Sigmoid colon (tissue), 7 donors: ENCODE results near the gene NPFFR1. TPM values are rescaled to one million over a fixed set of nuclear protein-coding genes. Genes with fewer than 3 reads are reported as not detected.
"Not testable (repeated sequence)": the region's sequence is repeated elsewhere in the genome, so short reads cannot be mapped to it uniquely, and the experiment has no call there.

Experiments
- DNase-seq: peaks from one replicate; pipeline ENCODE4 v3.0.0-alpha.2; 2019
- H3K27ac ChIP-seq, 4 donors: fragments of 200-600 bp; sonication (generic); one replicate each; pipeline ENCODE4 v1.5.1; 2016 to 2019; ENCODE audit warnings: mild to moderate bottlenecking in 1 of 4
- H3K27me3 ChIP-seq, 3 donors: fragments of 200-600 bp; sonication (generic); one replicate each; pipeline ENCODE4 v1.5.1; 2019; ENCODE audit warnings: mild to moderate bottlenecking in 1 of 3
- H3K36me3 ChIP-seq, 4 donors: fragments of 200-600 bp; sonication (generic); one replicate each; pipeline ENCODE4 v1.5.1; 2016 to 2019
- H3K4me1 ChIP-seq, 4 donors: fragments of 200-600 bp; sonication (generic); one replicate each; pipeline ENCODE4 v1.5.1; 2017 to 2019
- H3K4me3 ChIP-seq, 4 donors: fragments of 200-600 bp; sonication (generic); one replicate each; pipeline ENCODE4 v1.5.1; 2017 to 2019; ENCODE audit warnings: mild to moderate bottlenecking in 2 of 4, moderate library complexity in 1 of 4
- H3K9me3 ChIP-seq, 4 donors: fragments of 200-600 bp in 3 of 4; sonication (generic) in 3 of 4; one replicate each; pipeline versions ENCODE4 v1.5.1 to v1.6.1; 2013 to 2019
- CTCF ChIP-seq, 4 experiments: fragments of 450-650 bp in 3 of 4; fragments of 200-600 bp in 1 of 4; IDR thresholded peaks; one replicate each; pipeline ENCODE4 v1.5.1; 2016 to 2019; ENCODE audit warnings: antibody characterized with exemption in 4 of 4, mild to moderate bottlenecking in 3 of 4, moderate library complexity in 2 of 4
- EP300 ChIP-seq, 4 donors: sonication (generic); formaldehyde crosslinking; IDR thresholded peaks; one replicate each; pipeline ENCODE4 v1.6.1; 2017; ENCODE audit warnings: antibody characterized with exemption in 4 of 4
- POLR2A ChIP-seq, 2 donors: fragments of 450-650 bp; IDR thresholded peaks; one replicate each; pipeline ENCODE4 v1.6.1; 2016; ENCODE audit warnings: antibody characterized with exemption in 2 of 2, mild to moderate bottlenecking in 2 of 2, moderate library complexity in 2 of 2
- POLR2AphosphoS5 ChIP-seq, 4 donors: sonication (generic); formaldehyde crosslinking; IDR thresholded peaks; one replicate each; pipeline ENCODE4 v1.6.1; 2017; ENCODE audit warnings: antibody characterized with exemption in 4 of 4
- WGBS, 2 donors: extraction: QIAGEN DNeasy Blood & Tissue Kit; methylation state at CpG; one replicate each; pipeline ENCODE4 v1.1.7; 2013; 5-methylcytosine and 5-hydroxymethylcytosine counted together
- intact Hi-C: fragments of 100-400 bp; cut with DNase I; formaldehyde crosslinking; loops from one replicate; pipeline ENCODE4 v1.15.1; 2023
- polyA plus RNA-seq, 3 donors: library from polyadenylated mRNA; stranded (reverse); fragments of 200-250 nt; gene quantifications; one replicate each; pipeline ENCODE4 v1.2.3, GENCODE V29; 2013
- total RNA-seq, 4 donors: library from RNA; depleted of rRNA; stranded (reverse); fragments of >200 nt; gene quantifications; one replicate each; pipeline ENCODE4 v1.1.0, GENCODE V29; 2016
- donor health status: healthy with polysubstance abuse.
- donor health status: Bipolar disorder and iron deficiency.
- donor health status: healthy.

Gene NPFFR1
- total and polyA plus RNA-seq, 7 donors = under 0.01 to 0.44 (median under 0.01) TPM; not detected in 4

DNA sequence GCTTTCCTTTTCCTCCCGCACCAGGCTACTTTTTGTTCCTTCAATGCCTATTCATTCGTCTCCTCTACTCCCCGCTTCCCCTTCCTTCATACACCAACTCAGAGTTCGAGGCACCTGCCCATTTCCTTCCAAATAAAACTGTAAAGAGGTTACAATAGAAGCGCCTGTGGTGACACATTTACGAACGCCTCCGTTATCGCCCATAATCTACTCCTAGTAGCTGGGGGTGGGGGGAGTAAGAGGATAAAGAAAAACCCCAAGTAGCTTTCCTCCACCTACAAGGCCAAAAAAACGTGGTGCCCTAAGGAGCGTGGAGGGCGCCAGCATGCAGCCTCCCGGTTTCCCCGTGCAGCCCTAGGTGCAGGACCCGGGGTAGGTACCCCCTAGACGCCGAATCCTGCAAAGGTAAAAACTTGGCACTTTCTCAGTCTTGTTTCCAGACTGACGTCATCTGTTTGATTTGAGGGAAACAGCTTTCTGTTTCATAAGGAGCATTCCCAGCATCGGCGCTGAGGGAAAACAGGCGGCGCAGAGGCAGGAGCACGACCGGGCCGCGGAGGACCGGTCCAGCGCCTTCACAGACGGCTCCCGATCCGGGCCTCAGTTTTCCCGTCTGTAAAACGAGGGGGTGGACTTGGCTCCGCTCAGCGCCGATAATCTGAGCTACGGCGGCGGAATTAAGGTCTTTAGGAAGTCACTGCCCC is 51.5 kb downstream of the NPFFR1 start:
- TF ChIP-seq CTCF (IDR thresholded peaks at IDR 0.05) = no peak
- TF ChIP-seq POLR2AphosphoS5 (IDR thresholded peaks at IDR 0.05) = peak; percentile 58 to 78 (median 72)
- TF ChIP-seq POLR2A (IDR thresholded peaks at IDR 0.05) = peak in 1 of 2 donors; percentile 61
- TF ChIP-seq EP300 (IDR thresholded peaks at IDR 0.05) = no peak
- whole genome bisulfite sequencing, 2 donors = 1 to 3% methylated on average over 39 of the region's 39 CpGs
- H3K4me3 ChIP-seq = peak overlapping the region; percentile 61 to 89 (median 77)
- intact Hi-C loops = no loop called here
- peaks cover 0 to 48% (median 32%) of the 10 kb centered on the region in 4 donors for H3K4me1 ChIP-seq
- no peaks in the 10 kb centered on the region for H3K36me3 ChIP-seq
- peak; percentile 80 for DNase-seq
- no peaks in the 10 kb centered on the region for H3K27me3 ChIP-seq
- H3K27ac ChIP-seq = peak overlapping the region; percentile 79 to 84 (median 80)
- no peaks in the 10 kb centered on the region for H3K9me3 ChIP-seq

DNA sequence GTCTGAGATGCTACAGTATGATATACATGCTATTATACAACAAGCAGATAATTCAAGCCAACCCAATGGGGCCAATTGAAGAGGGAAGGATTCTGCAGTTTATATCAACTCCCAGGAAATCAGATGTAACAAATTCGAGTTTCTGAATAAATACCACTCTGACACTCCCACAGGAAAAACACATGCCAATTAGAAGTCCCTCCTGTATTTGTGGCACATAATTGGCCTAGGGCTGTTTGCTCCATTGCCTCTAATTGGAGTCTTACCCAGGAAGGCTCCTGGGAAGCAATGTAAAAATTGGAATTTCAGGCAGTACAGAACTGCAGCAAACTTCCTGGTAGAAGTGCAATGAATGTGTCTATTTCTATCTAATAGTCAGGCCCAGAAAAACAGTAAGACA is 55.3 kb downstream of the NPFFR1 start:
- 11 to 43% methylated on average over 1 of the region's 1 CpG for WGBS, 2 donors
- H3K27ac ChIP-seq = peak overlapping the region in 3 of 4 donors; percentile 39 to 64 (median 64)
- intact Hi-C loops = loop anchor here (5.0 to 10.0 kb wide), 2 partner anchors 229 to 316 kb away; no protein-coding TSS in a partner anchor
- H3K36me3 ChIP-seq = no peaks in the 10 kb centered on the region
- no peaks in the 10 kb centered on the region for H3K9me3 ChIP-seq
- peaks cover 0 to 46% (median 29%) of the 10 kb centered on the region in 4 donors for H3K4me1 ChIP-seq
- H3K4me3 ChIP-seq = no peak overlapping the region
- no peaks in the 10 kb centered on the region for H3K27me3 ChIP-seq
- no peak for TF ChIP-seq POLR2AphosphoS5 (IDR thresholded peaks at IDR 0.05)
- no peak for TF ChIP-seq POLR2A (IDR thresholded peaks at IDR 0.05)
- no peak for TF ChIP-seq CTCF (IDR thresholded peaks at IDR 0.05)
- no peak for TF ChIP-seq EP300 (IDR thresholded peaks at IDR 0.05)
- DNase-seq = no peak

DNA sequence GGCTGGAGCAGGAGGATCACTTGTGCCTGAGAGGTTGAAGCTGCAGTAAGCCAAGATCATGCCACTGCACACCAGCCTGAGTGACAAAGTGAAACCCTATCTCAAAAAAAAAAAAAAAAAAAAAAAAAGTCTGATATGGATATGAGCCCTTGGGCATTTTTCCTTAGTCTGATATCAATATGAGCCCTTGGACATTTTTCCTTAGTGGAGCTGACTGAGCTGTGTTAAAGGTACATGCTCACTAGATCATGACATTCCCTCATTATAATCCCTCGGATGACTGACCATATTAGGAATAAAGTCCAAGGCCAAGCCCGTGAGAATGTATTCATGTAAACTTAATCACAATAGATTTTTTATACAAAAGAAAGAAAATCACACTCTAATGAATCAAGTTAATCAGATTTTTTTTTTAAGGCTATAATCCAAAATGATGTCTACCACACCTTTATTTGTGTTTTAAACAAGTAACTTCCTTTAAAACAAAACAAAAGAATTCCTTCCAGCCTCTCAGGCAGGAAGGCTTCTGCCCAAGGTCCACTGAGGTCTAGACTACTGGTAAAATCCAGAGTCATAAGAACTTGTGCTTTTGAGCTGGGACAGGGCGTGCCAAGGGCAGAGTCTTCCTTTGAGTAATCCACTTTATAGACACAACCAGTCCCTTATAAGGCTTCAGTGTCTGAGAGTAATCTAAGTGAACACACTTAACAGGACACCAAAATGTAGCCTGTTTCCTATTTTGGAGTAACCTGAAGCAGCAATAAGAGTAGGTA is 56.1 kb downstream of the NPFFR1 start:
- H3K36me3 ChIP-seq = no peaks in the 10 kb centered on the region
- H3K27me3 ChIP-seq = no peaks in the 10 kb centered on the region
- TF ChIP-seq EP300 (IDR thresholded peaks at IDR 0.05) (no peak), POLR2A (IDR thresholded peaks at IDR 0.05) (peak in 1 of 2 donors; percentile 8), CTCF (IDR thresholded peaks at IDR 0.05) (no peak), POLR2AphosphoS5 (IDR thresholded peaks at IDR 0.05) (peak in 1 of 4 donors; percentile 4)
- H3K27ac ChIP-seq = peak overlapping the region; percentile 2 to 64 (median 52)
- intact Hi-C loops = loop anchor here (5.0 to 10.0 kb wide), 2 partner anchors 230 to 317 kb away; no protein-coding TSS in a partner anchor
- no peaks in the 10 kb centered on the region for H3K9me3 ChIP-seq
- WGBS, 2 donors = 13 to 58% methylated on average over 3 of the region's 3 CpGs
- peaks cover 0 to 46% (median 29%) of the 10 kb centered on the region in 4 donors for H3K4me1 ChIP-seq
- no peak for DNase-seq
- H3K4me3 ChIP-seq = no peak overlapping the region

DNA sequence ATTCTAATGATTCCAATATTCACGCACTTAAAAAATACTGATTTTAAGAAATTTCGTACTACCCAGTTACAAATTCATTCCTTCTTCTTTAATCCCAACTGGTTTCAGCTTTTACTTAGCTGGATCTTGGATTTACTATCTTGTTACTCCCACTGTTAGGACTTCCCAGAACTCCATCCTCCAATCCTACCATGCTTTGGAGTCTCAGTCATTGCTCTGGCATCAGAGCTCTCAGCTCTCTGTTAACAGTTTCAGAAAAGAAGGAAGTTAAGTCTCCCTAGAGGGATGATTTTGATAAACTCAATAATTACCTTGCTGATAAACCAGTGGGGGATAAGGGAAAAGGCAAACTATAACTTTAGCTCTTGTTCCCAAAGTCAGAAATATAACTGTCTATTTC is 60.1 kb downstream of the NPFFR1 start:
- DNase-seq = no peak
- TF ChIP-seq POLR2A (IDR thresholded peaks at IDR 0.05) (no peak), POLR2AphosphoS5 (IDR thresholded peaks at IDR 0.05) (no peak), CTCF (IDR thresholded peaks at IDR 0.05) (no peak), EP300 (IDR thresholded peaks at IDR 0.05) (no peak)
- H3K4me1 ChIP-seq = peaks cover 0 to 33% (median 24%) of the 10 kb centered on the region in 4 donors
- WGBS, 2 donors = 95 to 96% methylated on average over 2 of the region's 2 CpGs
- H3K9me3 ChIP-seq = no peaks in the 10 kb centered on the region
- no peaks in the 10 kb centered on the region for H3K27me3 ChIP-seq
- H3K4me3 ChIP-seq = no peak overlapping the region
- intact Hi-C loops = loop anchor here (10.0 kb wide), 1 partner anchor 321 kb away; no protein-coding TSS in a partner anchor
- peaks cover 0 to under 1% (median 0%) of the 10 kb centered on the region in 4 donors for H3K36me3 ChIP-seq
- peak overlapping the region in 2 of 4 donors; percentile 17 to 57 for H3K27ac ChIP-seq

GRCh38 chr10:70222811-70223447 is 60.9 kb downstream of the NPFFR1 start:
- H3K4me3 ChIP-seq, H3K36me3 ChIP-seq, DNase-seq, H3K9me3 ChIP-seq, H3K27me3 ChIP-seq: not testable (repeated sequence)
- peak overlapping the region in 2 of 4 donors; percentile 17 to 57 for H3K27ac ChIP-seq
- WGBS, 2 donors = 78 to 85% methylated on average over 9 of the region's 9 CpGs
- H3K4me1 ChIP-seq = peaks cover 0 to 25% (median 16%) of the 10 kb centered on the region in 4 donors
- intact Hi-C loops = loop anchor here (10.0 kb wide), 1 partner anchor 322 kb away; no protein-coding TSS in a partner anchor
